K562 (cell line): Measurements from ENCODE around the gene SMG6.

Experiments used
- BRF2 ChIP-seq: IDR thresholded peaks from 3 replicates; pipeline ENCODE4 v1.6.1; 2011; ENCODE audit warnings: borderline replicate concordance, mild to moderate bottlenecking; ENCODE audit not compliant: insufficient read length, insufficient read depth
- CTCF ChIP-seq, 3 experiments: IDR thresholded peaks in 2 of 3; conservative IDR thresholded peaks in 1 of 3; 2 replicates each; pipeline ENCODE4 v1.5.1; 2011 to 2012; ENCODE audit warnings: low read length in 3 of 3, mild to moderate bottlenecking in 3 of 3, control low read depth in 2 of 3, improper control_type of control experiment in 1 of 3, inconsistent platforms in 1 of 3, low read depth in 1 of 3, mixed read lengths in 1 of 3, moderate library complexity in 1 of 3; ENCODE audit not compliant: insufficient read depth in 2 of 3
- JUNB ChIP-seq: fragments of 450-650 bp; formaldehyde crosslinking; conservative IDR thresholded peaks from 2 replicates; pipeline ENCODE4 v1.4.0; 2020; ENCODE audit warnings: mild to moderate bottlenecking
- POLR2AphosphoS2 ChIP-seq: IDR thresholded peaks from 2 replicates; pipeline ENCODE4 v1.6.1; 2012; ENCODE audit warnings: low read length, improper control_type of control experiment
- ZBTB11 ChIP-seq, 3 experiments: fragments of 200-800 bp in 1 of 3; fragments of 250-450 bp in 1 of 3; fragments of 450-650 bp in 1 of 3; sonication (Bioruptor Pico) in 1 of 3; sonication (Bioruptor generic) in 1 of 3; formaldehyde crosslinking in 1 of 3; IDR thresholded peaks; 2 replicates each; pipeline versions ENCODE4 v1.6.1 to v1.8.0; 2016 to 2022; ENCODE audit warnings: mild to moderate bottlenecking in 2 of 3, missing genetic modification characterization in 2 of 3, missing compliant biosample characterization in 1 of 3, moderate library complexity in 1 of 3

GRCh38 chr17:2204393-2204792, 99.2 kb downstream of the SMG6 start:
- no peak for TF ChIP-seq BRF2
- TF ChIP-seq ZBTB11 (CRISPR knock-in tag; IDR thresholded peaks at IDR 0.05), result no peak
- TF ChIP-seq CTCF (IDR thresholded peaks at IDR 0.05 in 2 of 3, conservative IDR thresholded peaks at IDR 0.05 in 1 of 3; ENCODE audit: insufficient read depth in 2 of 3, low read depth in 1 of 3, low read length in 3 of 3), result no peak
- TF ChIP-seq JUNB, result no peak
- TF ChIP-seq POLR2AphosphoS2, result no peak
